ENCODE measurements around the gene RER1. TPM values are rescaled to one million over a fixed set of nuclear protein-coding genes. Genes with fewer than 3 reads are reported as not detected.

RER1 gene
- total RNA-seq, 1 donor from 2014 or later, result 49.6 TPM

GRCh38 chr1:2363847-2364513 lies 27.7 kb upstream of the RER1 start:
- Histone ChIP-seq H3K36me3 (no peaks in the 10 kb centered on the region), H3K9me3 (no peaks in the 10 kb centered on the region), H3K4me3 (no peak overlapping the region), H3K27ac (no peak overlapping the region), H3K27me3 (no peaks in the 10 kb centered on the region), H3K4me1 (no peaks in the 10 kb centered on the region)
- no peak for TF ChIP-seq POLR2A (IDR thresholded peaks at IDR 0.05)
- TF ChIP-seq POLR2AphosphoS5 (IDR thresholded peaks at IDR 0.05; ENCODE audit: insufficient read depth in 1 of 2, low read depth in 1 of 2), result no peak
- TF ChIP-seq CTCF (IDR thresholded peaks at IDR 0.05), result no peak
- intact Hi-C loops (cut with DNase I), result no loop called here
- no peak for DNase-seq (ENCODE audit: extremely low spot score in 2 of 2)

GRCh38 chr1:2368053-2368744 lies 23.4 kb upstream of the RER1 start:
- DNase-seq (ENCODE audit: extremely low spot score in 2 of 2), result no peak
- Histone ChIP-seq H3K9me3 (no peaks in the 10 kb centered on the region), H3K27ac (no peak overlapping the region), H3K36me3 (no peaks in the 10 kb centered on the region), H3K4me3 (no peak overlapping the region), H3K27me3 (no peaks in the 10 kb centered on the region), H3K4me1 (no peaks in the 10 kb centered on the region)
- TF ChIP-seq POLR2A (IDR thresholded peaks at IDR 0.05), result no peak
- no peak for TF ChIP-seq CTCF (IDR thresholded peaks at IDR 0.05)
- TF ChIP-seq POLR2AphosphoS5 (IDR thresholded peaks at IDR 0.05; ENCODE audit: insufficient read depth in 1 of 2, low read depth in 1 of 2), result no peak
- intact Hi-C loops (cut with DNase I), result no loop called here

GRCh38 chr1:2372551-2373490 lies 18.8 kb upstream of the RER1 start:
- Histone ChIP-seq H3K9me3 (no peaks in the 10 kb centered on the region), H3K4me1 (no peaks in the 10 kb centered on the region), H3K36me3 (no peaks in the 10 kb centered on the region), H3K27ac (no peak overlapping the region), H3K27me3 (no peaks in the 10 kb centered on the region), H3K4me3 (no peak overlapping the region)
- TF ChIP-seq POLR2AphosphoS5 (IDR thresholded peaks at IDR 0.05; ENCODE audit: insufficient read depth in 1 of 2, low read depth in 1 of 2) (no peak), CTCF (IDR thresholded peaks at IDR 0.05) (no peak), POLR2A (IDR thresholded peaks at IDR 0.05) (no peak)
- intact Hi-C loops (cut with DNase I), result no loop called here
- DNase-seq (ENCODE audit: extremely low spot score in 2 of 2), result no peak

GRCh38 chr1:2373551-2374251 lies 17.9 kb upstream of the RER1 start:
- intact Hi-C loops (cut with DNase I), result no loop called here
- no peaks in the 10 kb centered on the region for H3K27me3 ChIP-seq
- no peak overlapping the region for H3K27ac ChIP-seq
- no peaks in the 10 kb centered on the region for H3K9me3 ChIP-seq
- H3K4me1 ChIP-seq, result no peaks in the 10 kb centered on the region
- no peaks in the 10 kb centered on the region for H3K36me3 ChIP-seq
- no peak for TF ChIP-seq CTCF (IDR thresholded peaks at IDR 0.05)
- no peak for TF ChIP-seq POLR2A (IDR thresholded peaks at IDR 0.05)
- no peak for TF ChIP-seq POLR2AphosphoS5 (IDR thresholded peaks at IDR 0.05; ENCODE audit: insufficient read depth in 1 of 2, low read depth in 1 of 2)
- H3K4me3 ChIP-seq, result no peak overlapping the region
- no peak for DNase-seq (ENCODE audit: extremely low spot score in 2 of 2)

Measured in vagina (tissue), 2 donors.